ENCODE results near the gene ALKBH5. TPM values are rescaled to one million over a fixed set of nuclear protein-coding genes. Genes with fewer than 3 reads are reported as not detected.
"Not testable (repeated sequence)": the region's sequence is repeated elsewhere in the genome, so short reads cannot be mapped to it uniquely, and the experiment has no call there.

Gene ALKBH5
- total and polyA plus RNA-seq, 8 donors, result 53.6 to 99.6 (median 63.1) TPM

DNA sequence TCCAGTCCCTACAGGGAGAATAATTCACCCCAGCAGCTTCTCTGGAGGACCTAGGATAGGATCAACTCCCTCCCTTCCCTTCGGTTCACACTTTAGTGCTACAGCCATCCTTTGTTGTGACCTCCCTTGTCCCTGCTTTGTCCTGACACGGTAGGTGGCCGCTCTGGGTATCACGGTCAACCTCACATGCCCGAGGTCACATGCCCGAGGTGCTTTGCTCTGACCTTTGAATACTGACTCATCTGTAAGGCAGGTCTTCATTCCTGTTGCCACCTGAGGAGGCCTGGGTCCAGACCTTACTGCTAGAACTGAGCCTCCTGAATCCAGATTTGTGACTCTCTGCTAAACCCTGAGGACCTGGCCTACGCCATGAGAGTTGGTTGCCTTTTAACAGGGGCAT, 19.7 kb downstream of the ALKBH5 start:
- Histone ChIP-seq H3K27me3 (no peaks in the 10 kb centered on the region), H3K4me1 (peaks cover 0 to 19% of the 10 kb centered on the region in 2 donors), H3K36me3 (peaks cover 0 to 95% of the 10 kb centered on the region in 2 donors), H3K27ac (no peak overlapping the region), H3K4me3 (no peak overlapping the region), H3K9me3 (no peaks in the 10 kb centered on the region)
- no peak for DNase-seq
- intact Hi-C loops (cut with DNase I), result no loop called here
- no peak for ATAC-seq
- TF ChIP-seq, protein P1, sequence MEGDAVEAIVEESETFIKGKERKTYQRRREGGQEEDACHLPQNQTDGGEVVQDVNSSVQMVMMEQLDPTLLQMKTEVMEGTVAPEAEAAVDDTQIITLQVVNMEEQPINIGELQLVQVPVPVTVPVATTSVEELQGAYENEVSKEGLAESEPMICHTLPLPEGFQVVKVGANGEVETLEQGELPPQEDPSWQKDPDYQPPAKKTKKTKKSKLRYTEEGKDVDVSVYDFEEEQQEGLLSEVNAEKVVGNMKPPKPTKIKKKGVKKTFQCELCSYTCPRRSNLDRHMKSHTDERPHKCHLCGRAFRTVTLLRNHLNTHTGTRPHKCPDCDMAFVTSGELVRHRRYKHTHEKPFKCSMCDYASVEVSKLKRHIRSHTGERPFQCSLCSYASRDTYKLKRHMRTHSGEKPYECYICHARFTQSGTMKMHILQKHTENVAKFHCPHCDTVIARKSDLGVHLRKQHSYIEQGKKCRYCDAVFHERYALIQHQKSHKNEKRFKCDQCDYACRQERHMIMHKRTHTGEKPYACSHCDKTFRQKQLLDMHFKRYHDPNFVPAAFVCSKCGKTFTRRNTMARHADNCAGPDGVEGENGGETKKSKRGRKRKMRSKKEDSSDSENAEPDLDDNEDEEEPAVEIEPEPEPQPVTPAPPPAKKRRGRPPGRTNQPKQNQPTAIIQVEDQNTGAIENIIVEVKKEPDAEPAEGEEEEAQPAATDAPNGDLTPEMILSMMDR (IDR thresholded peaks at IDR 0.05), result no peak

DNA sequence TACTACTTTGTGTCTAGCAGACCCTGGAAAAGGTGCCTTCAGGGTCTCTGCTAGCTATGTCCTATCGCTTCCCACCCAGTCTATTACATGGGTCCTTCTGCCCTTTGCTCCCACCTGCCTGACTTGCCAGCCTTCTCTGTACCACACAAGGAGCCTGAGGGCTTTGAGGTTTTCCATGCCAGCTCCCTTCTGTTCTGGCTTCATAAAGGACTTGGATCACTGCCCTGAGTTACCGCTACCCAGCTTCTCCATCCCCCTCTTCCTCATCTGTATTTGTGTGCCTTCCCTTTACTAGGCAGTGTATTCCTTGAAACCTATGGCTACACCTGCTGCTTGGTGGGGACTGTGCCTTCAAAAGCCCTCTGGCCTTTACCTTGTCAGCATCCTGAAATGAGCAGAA, 22.2 kb downstream of the ALKBH5 start:
- Histone ChIP-seq H3K4me1 (no peaks in the 10 kb centered on the region), H3K27ac (no peak overlapping the region), H3K36me3 (peaks cover 0 to 96% of the 10 kb centered on the region in 2 donors), H3K27me3 (no peaks in the 10 kb centered on the region), H3K9me3 (no peaks in the 10 kb centered on the region), H3K4me3 (no peak overlapping the region)
- no peak for DNase-seq
- no peak for ATAC-seq
- intact Hi-C loops (cut with DNase I), result no loop called here
- TF ChIP-seq, protein P1 (IDR thresholded peaks at IDR 0.05), result no peak

DNA sequence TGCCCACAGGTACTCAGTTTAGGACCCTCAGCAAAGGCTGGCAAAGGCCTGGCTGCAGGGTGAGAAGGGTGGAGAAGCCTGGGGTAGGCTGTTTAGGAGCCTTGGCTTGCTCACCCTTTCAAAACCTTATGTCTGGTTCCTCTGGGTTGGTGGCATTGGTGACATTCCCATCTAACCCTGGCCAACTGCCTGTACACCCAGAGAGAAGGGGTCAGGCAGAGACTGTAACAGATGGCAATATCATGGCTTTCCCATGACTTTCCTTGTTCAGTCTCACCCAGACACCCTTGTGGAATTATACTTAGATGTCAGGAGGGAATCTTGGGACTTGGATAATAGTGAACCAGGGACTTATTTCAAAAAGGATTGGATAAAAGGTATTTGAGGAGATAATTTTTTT, 23.3 kb downstream of the ALKBH5 start:
- Histone ChIP-seq H3K36me3 (peaks cover 0 to 96% of the 10 kb centered on the region in 2 donors), H3K4me1 (no peaks in the 10 kb centered on the region), H3K4me3 (no peak overlapping the region), H3K9me3 (no peaks in the 10 kb centered on the region), H3K27me3 (no peaks in the 10 kb centered on the region), H3K27ac (no peak overlapping the region)
- TF ChIP-seq, protein P1 (IDR thresholded peaks at IDR 0.05), result no peak
- no peak for ATAC-seq
- intact Hi-C loops (cut with DNase I), result no loop called here
- no peak for DNase-seq

DNA sequence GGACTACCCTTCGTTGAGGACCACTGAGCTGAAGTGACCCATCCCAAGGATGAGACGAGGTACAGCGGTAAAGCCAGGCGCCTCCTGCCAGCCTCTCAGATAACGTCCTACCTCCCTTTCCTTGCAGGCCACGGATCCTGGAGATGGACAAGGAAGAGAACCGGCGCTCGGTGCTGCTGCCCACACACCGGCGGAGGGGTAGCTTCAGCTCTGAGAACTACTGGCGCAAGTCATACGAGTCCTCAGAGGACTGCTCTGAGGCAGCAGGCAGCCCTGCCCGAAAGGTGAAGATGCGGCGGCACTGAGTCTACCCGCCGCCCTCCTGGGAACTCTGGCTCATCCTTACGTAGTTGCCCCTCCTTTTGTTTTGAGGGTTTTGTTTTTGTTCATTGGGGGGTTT, 24.5 kb downstream of the ALKBH5 start:
- no peaks in the 10 kb centered on the region for H3K27me3 ChIP-seq
- DNase-seq (no peak), ATAC-seq (no peak)
- peaks cover 0 to 85% of the 10 kb centered on the region in 2 donors for H3K36me3 ChIP-seq
- no peak overlapping the region for H3K27ac ChIP-seq
- no peak overlapping the region for H3K4me3 ChIP-seq
- intact Hi-C loops (cut with DNase I), result no loop called here
- TF ChIP-seq, protein P1 (IDR thresholded peaks at IDR 0.05), result no peak
- no peaks in the 10 kb centered on the region for H3K9me3 ChIP-seq
- no peaks in the 10 kb centered on the region for H3K4me1 ChIP-seq

DNA sequence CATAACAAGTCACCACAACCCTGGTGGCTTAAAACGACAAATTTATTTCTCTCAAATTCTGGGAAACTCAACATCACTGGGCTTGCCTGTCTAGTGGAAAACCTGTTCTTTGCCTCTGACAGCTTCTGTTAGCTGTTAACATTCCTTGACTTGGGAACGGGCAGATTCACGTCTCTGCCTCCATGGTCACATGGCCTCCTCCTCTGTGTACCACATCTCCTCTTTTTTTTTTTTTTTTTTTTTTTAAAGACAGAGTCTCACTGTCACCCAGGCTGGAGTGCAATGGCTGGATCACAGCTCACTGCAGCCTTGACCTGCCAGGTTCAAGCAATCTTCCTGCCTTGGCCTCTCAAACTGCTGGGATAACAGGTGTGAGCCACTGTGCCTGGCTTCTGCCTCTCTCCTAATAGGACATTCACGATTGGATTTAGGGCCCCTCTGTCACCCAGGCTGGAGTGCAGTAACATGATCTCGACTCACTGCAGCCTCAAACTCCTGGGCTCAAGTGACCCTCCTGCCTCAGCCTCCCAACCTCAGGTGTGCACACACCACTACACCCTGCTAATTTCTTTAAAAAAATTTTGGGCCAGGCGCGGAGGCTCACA, 30.1 kb downstream of the ALKBH5 start:
- TF ChIP-seq, protein P1 (IDR thresholded peaks at IDR 0.05), result no peak
- Histone ChIP-seq H3K27ac (no peak overlapping the region), H3K4me1 (peaks cover 0 to 3% of the 10 kb centered on the region in 2 donors), H3K27me3 (no peaks in the 10 kb centered on the region), H3K36me3 (peaks cover 0 to 29% of the 10 kb centered on the region in 2 donors), H3K4me3 (no peak overlapping the region), H3K9me3 (no peaks in the 10 kb centered on the region)
- intact Hi-C loops (cut with DNase I), result no loop called here
- ATAC-seq, result no peak
- no peak for DNase-seq

DNA sequence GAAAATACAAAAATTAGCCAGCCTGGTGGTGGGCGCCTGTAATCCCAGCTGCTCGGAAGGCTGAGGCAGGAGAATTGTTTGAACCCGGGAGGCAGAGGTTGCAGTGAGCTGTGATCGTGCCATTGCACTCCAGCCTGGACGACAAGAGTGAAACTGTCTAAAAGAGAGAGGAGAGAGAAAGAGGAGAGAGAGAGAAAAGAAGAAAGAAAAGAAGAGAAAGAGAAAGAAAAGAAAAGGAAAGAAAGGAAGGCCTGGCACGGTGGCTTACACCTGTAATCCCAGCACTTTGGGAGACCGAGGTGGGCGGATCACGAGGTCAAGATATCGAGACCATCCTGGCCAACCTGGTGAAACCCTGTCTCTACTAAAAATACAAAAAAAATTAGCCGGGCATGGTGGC, 33.3 kb downstream of the ALKBH5 start:
- H3K27ac ChIP-seq; H3K4me3 ChIP-seq; H3K4me1 ChIP-seq; intact Hi-C loops (cut with DNase I); H3K36me3 ChIP-seq; H3K9me3 ChIP-seq; ATAC-seq; H3K27me3 ChIP-seq: not testable (repeated sequence)
- DNase-seq, result peak in 1 of 4 donors; percentile 21
